GM19438 (cell line): Measurements from ENCODE around the gene AHRR.

Experiments used
- ATAC-seq: cut with Tn5 transposase; IDR thresholded peaks from one replicate; pipeline ENCODE4 v1.9.1; 2021; ENCODE audit warnings: low read depth; ENCODE audit not compliant: unreplicated experiment

The AHRR gene

DNA sequence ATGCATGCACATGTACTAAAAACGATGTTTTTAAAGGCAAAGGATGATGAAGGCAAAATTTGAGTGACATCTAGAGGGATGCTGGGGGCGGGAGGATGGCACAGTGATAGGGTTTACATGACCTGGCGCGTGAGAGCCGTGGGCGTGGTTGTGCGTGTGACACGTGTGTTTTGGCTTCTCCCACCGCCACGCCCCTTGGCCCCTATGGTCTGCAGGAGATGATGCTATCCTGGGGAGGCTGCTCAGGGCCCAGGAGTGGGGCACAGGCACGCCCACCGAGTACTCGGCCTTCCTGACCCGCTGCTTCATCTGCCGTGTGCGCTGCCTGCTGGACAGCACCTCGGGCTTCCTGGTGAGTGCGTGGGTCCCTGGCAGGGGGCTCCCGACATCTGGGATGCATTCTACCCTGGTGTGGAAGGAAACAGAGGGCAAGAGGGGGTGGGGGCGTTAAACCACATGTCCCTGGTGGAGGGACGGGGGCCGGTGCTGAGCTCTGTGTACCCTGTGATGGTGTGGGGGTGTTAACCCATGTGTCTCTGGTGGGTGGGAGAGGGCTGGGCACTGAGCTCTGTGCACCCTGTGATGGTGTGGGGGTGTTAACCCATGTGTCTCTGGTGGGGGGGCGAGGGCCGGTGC lies 102.2 kb downstream of the AHRR start:
- no peak for ATAC-seq

DNA sequence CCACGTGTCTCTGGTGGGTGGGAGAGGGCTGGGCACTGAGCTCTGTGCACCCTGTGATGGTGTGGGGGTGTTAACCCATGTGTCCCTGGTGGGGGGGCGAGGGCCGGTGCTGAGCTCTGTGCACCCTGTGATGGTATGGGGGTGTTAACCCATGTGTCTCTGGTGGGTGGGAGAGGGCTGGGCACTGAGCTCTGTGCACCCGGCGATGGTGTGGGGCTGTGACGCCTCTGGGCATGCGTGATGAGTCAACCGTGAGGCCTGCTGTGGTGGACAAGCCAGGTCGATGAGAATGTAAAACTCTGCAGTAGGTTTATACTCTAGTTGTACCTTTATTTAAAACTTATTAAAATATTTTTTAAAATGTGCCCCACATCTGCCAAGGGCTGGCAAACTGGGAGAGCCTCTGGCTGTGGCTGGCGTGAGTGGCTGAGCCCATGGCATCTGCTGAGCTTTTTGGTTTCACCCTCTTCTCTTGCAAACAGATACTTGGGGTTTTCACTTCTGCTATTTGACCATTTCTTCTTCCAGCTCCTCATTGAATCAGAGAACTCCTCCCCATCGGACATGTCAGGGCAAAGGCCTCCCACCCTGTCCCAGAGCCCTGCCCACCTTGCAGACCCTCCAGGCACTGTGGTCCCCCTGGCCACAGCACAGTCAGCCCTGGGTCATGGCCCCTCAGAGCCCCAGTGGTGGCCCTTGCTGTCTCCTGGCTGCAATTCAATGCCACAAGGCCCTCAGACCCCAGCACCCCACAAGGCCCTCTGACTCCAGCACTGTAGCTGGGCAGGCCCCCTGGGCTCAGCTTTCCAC lies 103.0 kb downstream of the AHRR start:
- peak; percentile 87 for ATAC-seq

DNA sequence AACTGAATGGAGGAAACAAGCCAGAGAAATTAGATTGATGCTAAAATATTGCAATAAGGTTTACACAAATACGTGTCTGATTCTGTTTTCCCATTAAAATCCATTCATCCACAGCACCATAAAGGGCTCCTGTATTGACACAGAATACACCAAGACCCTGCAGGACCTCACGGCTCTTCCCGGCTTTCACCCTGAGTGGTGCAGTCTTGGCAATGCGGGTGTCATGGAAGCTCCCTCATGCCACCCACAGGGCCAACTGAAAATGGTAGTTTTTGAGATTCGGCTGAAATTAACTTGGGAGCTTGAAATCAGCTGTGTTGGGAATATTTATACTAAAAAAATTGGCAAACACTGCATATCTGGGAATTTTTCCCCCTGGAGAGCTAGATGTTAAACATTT lies 104.2 kb downstream of the AHRR start:
- ATAC-seq: no peak

DNA sequence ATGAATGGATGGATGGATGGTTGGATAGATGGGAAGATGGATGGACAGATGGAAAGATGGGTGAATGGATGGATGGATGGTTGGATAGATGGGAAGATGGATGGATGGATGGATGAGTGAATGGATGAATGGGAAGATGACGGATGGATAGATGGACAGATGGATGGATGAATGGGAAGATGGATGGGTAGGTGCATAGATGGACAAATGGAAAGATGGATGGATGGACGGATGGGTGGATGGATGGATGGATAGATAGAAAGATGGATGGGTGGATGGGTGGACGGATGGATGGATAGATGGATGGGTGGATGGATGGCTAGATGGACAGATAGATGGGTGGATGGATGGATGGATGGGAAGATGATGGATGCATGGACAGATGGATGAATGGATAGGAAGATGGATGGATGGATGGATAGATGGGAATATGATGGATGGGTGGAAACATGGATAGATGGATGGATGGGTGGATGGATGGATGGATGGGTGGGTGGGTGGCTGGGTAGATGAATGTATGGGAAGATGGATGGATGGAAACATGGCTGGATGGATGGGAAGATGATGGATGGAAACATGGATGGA lies 105.0 kb downstream of the AHRR start:
- ATAC-seq: no peak

DNA sequence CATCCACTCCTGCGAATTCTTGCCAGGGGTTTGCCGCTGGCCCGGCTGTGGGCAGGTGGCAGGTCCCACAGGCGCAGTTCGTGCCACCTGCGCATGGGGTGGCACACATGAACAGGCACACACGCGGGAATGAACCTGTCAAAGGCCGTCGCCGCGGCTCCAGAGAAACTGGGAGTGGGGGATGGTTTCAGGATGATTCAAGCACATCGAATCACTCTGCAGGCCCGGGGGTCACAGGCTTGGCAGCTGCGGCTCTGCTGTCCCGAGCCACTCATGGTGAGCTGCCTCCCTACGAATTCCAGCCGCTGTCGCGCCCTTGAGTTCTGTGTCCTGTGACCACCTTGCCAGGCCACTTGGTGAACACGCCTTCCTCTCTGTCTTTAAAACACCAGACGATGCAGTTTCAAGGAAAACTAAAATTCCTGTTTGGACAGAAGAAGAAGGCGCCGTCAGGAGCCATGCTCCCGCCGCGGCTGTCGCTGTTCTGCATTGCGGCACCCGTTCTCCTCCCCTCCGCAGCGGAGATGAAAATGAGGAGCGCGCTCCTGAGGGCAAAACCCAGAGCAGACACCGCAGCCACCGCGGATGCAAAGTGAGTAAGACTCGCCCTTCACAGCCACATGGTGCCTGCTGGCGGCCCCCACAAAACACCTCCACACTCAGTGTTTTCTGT lies 106.0 kb downstream of the AHRR start:
- ATAC-seq: no peak

DNA sequence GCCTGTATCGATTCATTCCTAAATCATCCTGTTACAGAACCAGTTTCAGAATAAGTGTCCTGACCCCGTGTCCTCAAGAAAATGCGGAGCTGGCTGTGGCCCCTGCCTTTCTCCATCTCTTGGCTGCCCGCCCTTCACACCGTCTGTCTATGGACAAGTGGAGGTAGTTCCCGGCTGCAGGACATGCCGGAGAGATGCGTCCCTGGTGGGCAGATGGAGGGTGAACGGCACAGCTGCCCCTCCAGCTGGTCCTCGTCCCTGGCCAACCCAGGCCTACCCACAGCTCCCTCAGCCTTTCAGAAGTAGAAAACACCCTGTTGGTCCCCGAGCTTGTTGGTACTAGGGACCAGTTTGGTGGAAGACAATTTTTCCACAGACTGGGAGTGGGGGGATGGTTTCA lies 106.7 kb downstream of the AHRR start:
- no peak for ATAC-seq

DNA sequence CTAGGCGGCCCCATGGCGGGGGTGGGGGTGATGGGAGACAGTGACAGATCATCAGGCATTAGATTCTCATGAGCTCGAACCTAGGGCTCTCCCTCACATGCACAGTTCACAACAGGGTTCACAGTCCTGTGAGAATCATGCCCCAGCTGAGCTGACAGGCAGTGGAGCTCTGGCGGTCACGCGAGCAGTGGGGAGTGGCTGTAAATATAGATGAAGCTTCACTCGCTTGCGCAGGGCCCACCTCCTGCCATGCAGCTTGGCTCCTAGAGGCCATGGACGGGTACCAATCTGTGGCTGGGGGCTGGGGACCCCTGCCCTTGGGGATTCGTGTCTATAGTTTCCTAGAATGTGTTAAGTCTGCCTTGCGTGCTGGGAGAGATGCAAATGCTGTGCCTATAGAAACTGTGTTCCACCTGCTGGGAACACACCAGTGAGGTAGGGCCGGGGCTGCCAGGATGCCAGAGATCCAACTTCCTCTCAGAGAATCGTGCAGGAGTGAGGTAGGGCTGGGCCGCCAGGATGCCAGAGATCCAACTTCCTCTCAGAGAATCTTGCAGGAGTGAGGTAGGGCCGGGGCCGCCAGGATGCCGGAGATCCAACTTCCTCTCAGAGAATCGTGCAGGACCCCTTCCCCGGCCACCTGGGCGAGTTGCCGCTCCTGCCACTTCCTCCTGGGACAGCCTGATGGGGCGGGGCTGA lies 107.4 kb downstream of the AHRR start:
- no peak for ATAC-seq

DNA sequence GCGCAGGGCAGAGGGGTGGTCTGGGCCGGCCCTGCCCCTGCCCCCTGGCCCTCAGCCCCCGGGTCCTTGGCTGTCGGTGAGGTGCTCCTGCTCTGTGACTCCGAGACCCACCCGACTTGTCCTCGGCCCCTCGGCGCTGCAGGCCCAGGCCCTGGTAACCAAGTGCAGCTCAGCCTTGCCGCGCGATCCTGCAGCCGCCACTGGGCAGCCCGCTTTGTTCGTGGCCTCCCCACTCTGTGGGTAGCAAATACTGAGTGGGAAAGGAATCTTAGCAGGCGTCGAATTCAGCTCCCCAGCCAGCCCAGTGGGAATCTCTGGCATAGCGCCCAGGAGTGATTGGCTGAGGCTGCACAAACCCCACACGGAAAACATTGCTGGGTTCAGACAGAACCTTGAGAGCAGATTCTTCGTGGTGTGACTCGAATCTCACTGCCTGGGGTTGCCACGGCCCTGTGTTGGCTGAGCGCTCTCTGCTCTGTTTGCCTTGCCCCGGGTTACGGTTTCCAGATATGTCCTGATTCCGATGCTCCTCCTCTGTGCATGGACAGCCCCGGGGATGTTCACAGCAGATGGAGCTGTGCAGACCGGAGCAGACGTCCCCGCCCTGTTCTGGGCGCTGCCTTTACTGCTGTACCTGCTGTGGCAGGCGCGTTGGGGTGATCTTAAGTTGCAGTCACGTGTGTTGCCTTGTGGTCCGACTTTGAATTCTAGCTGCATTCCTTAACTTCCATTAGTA lies 108.1 kb downstream of the AHRR start:
- ATAC-seq: no peak

DNA sequence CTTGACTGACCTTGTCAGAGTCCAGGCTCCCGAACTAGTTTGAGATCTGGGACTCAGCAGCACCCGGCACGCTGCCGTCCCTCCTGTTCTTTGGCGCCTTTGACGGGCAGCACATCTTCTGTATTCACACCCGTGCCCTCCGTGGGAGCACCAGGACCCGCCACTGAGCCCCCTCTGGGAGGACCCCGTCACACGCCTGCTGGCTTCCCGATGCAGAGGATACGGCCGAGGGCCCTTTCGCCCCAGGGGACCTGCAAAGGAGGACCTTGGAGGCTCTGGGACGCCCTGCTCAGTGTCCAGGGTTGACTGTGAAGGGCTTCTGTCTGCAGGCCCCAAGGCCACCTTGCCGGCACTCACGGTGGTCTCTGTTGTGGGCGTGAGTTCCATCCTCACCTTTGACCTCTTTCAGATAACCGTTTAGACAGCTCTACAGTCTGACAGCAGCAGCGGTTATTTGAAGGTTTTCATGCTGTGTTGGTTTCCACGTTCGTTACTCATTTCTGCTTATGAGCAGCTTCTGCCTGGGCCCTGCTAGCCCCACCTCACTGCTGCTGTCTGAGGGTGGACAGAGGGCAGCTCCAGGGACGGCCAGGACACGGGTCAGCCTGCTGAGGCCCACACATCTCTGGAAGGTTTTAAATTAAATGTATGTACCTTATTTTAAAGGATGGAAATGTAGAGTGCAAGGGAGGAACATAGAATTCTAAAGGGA lies 108.9 kb downstream of the AHRR start:
- no peak for ATAC-seq

DNA sequence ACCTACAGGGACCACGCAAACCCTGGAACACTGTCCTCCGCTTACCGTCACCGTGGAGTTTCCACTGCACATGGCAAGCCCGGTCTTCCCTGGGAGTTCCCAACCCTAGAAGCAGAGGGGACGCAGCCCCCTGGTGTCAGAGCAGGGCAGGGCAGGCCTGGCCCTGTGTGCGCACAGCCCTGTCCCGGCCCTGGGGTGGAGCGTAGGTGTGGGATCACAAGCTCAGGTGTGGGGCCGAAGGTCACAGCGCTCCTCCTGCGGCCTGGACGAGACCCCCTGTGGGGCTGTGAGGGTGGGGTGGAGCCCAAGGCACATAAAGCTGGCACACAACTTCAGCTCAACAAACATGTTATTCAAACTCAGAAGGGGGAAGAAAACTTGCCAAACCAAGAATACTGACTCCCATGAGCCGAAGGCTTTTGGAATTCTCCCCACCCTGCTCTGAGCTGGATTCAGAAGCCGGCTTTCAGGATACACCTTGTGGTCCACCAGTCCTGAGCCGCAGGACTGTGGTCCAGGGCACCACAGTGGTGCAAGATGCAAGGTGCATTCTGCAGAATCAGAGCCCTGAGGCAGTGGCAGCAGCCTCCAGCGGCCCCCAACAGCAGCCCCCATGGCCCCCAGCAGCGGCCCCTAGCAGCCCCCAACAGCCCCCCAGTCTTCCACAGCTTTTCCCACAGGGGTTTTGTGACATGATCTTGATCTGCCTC lies 109.6 kb downstream of the AHRR start:
- ATAC-seq: no peak

DNA sequence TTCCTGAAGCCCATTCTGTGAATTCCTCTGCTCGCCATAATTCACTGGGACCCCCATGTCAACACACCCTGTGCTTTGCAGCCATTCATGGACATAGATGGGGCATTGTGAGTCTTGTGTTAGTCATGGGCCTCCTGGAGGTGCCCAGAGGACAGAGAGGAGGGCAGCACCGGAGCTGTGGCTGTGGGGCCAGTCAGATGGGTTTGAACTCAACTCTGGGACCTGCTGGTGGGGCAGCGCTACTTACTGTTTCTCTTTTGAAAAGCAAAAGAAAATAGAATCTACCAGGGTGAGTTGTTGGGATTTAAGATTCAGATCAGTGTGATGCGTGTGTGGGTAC lies 110.2 kb downstream of the AHRR start:
- no peak for ATAC-seq

DNA sequence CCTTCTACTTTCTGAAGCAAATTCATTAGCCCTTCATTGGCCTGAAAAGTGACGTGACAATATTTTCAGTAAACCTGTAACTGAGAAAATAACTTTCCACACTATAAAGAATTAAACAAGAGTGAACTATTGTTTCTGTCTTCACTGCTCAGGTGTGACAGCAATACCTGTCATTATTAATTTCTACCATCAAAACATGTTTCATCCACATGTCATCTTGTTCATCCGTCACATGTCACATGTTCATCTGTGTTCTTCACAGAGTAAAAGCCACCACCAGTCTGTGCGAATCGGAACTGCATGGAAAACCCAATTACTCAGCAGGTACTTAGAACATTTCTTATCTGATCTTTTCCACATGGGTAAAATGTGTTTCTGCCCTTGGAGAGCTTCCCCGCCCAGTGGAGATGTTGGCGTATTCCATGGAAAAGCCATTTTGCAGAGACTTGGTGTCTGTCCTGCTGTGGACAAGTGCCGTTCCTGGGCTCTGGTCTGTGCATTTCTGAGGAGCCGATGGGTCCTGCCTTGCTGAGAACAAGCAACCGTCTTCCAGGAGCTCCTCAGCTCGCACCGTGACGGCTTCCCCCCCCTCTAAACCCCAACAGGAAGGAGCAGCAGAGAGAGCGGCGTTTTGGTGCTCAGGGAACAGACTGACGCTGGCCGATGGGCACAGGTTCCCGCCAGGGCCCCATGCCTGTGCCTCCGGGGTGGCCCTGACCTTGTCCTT lies 110.8 kb downstream of the AHRR start:
- ATAC-seq: no peak

DNA sequence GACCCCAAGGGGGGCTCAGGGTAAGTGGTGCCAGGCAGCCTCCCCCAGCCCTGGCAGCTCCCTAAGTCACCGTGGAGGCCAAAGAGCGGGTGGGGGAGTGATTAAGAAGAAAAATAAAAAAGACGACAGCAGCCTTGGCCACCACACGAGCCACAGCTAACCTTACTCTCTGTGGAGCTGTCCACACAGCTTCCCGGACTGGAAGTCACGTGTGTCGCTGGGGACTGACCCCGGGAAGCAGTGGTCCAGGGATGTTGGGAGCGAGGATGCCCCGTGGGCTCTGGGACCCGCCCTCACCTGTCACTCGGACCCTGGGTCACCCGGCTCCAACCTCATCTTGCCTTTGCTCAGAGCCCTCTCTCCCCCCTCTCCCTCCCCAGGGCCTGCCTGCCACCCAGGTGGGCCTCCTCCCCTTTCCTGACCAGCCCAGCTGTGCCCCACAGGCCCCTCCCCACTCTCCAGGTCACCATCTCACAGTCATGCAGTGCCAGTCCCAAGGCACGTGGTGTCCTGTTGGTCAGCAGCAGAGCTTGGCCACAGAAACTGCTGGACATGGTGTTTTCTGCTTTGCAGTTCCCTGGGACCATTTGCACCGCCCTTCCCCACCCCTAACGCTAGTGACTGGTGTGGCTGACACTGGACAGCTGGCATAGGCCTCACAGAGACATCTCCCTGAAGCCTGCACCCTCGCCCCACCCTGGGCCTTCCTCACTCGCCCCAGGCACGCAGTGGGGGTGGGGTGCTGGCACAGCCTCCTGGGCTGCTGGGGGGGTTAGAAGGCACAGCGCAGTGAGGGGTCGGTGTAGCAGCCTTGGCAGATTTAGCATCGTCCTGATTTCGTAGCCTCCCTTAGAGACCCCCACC lies 111.6 kb downstream of the AHRR start:
- ATAC-seq: no peak

DNA sequence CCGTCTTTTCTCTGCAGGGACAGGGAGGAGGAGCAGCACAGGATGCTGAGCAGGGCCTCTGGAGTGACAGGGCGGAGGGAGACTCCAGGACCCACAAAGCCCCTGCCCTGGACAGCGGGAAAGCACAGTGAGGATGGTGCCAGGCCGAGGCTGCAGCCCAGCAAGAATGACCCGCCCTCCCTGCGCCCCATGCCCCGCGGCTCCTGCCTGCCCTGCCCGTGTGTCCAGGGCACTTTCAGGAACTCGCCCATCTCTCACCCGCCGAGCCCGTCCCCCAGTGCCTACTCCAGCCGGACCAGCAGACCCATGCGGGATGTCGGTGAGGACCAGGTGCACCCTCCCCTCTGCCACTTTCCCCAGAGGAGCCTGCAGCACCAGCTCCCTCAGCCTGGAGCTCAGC lies 112.3 kb downstream of the AHRR start:
- ATAC-seq: no peak

DNA sequence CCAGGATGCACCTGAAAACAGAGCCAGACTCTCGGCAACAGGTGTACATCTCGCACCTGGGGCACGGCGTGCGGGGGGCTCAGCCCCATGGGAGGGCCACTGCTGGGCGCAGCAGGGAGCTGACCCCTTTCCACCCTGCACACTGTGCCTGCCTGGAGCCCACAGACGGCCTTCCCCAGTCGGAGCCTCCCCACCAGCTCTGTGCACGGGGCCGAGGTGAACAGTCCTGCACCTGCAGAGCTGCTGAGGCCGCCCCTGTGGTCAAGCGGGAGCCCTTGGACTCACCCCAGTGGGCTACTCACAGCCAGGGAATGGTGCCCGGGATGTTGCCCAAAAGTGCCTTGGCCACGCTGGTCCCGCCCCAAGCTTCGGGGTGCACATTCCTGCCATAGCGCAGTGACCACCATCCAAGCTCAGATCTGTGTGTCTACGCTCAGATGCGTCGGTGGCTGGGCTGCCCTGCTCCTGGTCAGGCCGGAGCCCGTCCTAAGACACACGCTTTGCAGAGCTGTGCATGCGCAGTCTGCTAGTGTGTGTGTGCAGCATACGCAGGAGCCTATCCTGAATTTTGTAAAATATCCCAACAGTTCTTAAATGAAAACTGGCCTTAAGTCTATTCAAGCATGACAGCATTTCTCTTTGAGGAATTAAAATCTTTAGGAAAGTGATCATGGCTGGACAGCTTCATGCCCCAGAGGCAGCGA lies 113.1 kb downstream of the AHRR start:
- no peak for ATAC-seq

DNA sequence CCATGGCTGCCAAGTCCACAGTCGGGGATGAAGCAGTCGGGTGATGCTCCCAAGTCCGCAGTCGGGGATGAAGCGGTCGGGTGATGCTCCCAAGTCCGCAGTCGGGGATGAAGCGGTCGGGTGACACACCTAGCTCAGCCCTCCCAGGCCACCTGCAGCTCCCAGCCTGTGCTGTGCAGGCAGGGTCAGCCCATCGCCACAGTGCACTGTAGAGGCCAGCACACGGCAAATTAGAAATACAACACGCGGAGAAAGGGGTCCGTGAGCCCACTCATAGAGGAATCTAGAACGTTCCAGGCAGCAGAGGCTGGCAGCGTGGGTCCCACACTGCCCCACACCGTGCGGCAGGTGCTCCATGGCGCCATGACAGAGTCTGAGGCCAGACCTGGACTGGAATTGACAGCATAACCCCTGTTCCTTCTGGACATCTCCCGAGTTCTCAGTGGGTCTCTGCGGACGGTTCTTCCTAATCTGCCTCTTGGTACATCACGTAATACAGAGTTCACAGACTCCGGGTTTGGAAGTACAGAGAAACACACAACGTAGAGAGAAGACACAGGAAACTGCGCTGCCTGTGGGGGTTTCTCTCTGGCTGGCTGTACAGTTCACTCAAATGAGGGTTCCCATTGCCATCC lies 113.8 kb downstream of the AHRR start:
- no peak for ATAC-seq
